Smooth muscle cell of the brain vasculature (primary cell): ENCODE data around the gene FMN1.

Experiments
- DNase-seq: peaks from one replicate; pipeline ENCODE4 v3.0.0-alpha.2; 2012; ENCODE audit warnings: low read depth, low spot score

FMN1 gene

DNA sequence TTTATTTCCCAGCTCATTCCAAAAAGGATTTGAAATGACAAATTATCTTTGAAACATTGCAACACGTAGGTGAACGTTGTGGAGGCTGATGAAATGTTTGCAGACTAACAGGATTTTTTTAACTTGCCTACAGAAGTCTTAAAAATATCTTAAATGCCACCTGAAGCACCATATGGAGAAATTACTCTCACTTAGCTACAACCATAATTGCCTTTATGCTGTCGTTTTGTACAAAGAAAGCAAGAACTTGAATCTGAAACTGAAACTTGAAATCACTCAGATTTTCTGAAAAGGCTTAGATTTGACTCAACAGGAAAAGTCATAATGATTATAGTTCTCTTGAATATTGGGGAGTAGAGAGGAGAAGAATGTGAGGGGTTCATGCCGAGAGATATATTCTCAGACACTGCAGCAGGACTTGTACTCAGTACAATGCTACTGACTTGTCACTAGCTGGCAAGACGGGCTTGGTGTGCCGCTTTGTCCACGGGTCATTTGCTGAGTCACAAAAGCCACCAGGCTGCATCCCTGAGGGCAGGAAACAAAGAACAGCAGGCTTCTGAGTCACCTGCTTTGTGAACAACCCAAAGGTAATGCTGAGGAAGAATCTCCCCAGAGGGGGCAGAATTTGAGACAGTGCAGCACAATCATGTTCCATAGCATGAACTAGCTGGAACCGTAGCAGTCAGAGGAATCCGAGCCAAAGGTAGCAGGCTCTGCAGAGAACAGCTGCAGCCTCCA is 7.1 kb upstream of the FMN1 start:
- no peak for DNase-seq

DNA sequence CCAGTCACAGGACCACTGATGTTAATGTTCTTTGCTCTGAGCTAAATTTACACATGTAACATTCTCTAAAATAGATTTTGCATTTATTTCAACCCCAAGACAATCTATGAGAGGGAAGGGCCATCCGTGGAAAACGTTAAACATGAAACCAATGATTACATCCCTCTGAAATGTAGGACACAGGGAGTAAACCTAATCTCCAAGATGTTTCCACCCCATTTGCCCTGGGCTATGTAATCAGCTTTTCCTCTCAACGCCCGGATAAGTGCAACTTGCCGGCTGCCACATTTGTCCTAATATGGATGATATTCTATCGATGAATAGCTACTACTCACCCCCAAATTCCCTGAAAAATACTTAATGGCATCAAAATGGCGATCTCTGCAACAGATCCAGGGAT is 6.4 kb upstream of the FMN1 start:
- no peak for DNase-seq

DNA sequence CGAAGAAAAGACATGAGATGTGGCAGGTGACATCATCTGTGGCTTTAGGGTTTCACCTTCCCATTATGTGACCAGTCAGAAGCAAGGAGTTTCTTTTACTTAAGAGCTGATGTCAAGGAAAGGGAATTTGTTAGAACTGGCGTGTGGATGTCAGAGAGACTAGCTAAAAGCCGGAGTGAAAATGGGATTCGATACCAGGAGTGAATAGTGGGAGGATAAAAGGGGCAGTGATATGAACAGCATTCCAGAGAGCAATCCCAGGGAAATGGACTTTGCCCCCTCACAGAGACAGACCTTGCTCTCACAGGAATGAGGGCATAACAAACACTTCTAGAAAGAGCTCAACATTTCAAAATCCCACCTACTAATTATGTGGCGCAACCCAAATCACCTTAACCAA is 5.9 kb upstream of the FMN1 start:
- DNase-seq: no peak

DNA sequence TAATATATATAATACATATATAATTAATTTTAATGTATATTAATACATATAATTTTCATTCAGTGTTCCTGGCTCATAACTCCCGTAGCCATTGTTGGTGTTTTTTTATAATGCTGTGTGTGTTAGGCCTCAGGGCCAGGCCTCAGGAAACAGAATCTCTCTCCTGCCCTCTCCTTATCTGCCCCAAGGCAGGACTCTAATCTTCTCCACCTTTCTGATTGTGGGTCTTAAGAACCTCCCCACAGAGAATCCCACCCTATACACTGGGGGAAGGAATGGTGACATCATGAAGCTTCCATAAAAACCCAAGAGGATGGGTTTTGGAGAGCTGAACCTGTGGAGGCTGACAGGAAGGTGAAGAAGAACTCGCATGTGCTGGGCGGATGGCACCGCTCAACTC is 4.0 kb upstream of the FMN1 start:
- no peak for DNase-seq

DNA sequence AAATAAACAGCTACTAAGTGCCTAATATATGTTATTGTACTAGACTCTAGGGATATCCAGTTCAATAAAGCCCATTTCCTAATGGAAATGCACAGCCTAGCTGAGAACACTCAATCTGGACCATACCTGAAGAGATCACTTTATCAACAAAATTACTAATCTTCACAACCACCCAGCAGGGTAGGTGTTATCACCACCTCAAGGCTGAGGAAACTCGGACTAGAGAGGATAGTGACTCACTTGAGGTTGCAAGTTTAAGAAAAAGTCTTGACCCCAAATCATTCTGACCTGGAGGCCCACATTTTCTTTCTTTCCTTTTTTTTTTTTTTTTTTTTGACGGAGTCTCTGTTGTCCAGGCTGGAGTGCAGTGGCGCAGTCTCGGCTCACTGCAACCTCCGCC is 3.1 kb upstream of the FMN1 start:
- DNase-seq: no peak

DNA sequence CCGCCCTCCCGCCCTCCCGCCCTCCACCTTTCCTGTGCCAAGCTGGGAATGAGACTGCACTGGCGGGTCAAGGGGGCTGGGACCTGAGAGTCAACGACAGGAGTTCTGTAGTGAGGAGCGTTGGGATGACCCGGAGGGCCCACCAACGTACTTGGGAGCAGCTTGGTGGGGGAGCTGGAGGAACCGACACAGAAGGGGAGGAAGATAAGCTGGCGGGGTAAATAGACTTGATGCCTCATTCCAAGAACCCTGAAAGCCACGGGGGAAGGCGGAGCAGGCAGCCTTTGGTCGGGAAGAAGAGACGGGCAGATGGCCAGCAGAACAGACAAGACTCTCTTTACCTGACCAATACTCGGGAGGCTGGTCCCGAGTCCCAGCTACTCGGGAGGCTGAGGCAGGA is 277 bp downstream of the FMN1 start:
- no peak for DNase-seq

DNA sequence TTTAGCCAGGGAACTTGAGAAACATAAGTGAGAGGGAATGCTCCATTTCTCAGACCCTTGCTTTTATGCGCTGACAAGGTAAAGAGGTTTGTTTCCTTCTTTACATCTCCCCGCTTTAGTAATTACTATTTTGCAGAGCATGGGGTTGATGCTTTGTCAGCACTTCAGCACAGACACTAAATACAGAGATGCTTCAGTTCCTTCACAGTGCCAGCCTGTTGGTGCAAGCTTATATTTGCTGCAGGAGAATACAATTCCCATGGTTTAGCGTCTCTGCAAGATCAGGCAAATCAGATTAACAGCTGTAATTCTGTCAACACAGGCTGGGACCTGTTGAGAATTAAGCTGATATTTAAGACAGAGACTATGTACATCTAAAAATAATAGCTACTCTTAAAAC is 2.9 kb downstream of the FMN1 start:
- no peak for DNase-seq

DNA sequence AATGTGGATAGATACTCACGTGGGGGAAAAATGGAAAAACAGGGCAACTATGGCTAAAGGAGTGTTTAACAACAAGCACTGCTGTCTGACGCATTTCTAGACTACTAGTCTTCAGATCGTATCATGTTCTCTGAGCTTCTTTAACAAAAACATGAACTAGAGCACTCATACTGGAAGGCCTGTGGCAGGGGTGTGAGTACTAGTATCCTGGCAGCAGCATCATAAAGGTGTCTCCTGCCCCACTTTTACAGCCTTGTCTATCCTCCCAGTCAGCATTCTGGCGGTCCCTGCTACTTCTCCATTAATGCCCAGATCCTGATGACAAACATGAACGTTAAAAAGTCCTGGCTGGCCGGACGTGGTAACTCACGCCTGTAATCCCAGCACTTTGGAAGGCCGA is 4.0 kb downstream of the FMN1 start:
- no peak for DNase-seq

DNA sequence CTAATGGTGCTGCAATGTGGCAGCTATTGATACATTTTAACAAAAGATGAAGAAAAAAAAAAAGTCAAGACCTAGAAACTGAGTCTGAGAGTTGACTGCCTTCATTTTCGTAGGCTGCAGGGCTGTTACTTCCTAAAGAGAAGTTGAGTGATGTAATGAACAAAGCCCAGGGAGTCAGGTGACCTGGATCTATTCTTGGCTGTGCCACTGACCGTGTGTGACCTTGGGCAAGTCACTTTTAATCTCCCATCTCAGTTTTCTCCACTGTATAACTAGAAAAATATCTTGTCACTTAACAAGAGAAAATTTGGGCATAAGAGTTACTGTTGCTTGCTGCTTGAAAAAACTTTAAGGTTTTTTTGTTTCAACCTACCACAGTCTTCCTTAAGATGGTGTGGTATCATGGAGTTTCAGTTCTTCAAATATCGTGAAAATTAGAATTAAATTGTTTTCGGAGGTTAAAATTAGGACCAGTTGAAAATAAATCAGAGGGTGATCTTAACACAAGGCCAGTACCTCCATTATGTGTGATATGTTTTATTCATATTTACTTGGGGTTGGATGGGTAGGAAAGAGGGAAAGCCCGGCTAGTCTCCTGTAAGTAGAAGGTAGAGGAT is 5.8 kb downstream of the FMN1 start:
- DNase-seq: no peak

DNA sequence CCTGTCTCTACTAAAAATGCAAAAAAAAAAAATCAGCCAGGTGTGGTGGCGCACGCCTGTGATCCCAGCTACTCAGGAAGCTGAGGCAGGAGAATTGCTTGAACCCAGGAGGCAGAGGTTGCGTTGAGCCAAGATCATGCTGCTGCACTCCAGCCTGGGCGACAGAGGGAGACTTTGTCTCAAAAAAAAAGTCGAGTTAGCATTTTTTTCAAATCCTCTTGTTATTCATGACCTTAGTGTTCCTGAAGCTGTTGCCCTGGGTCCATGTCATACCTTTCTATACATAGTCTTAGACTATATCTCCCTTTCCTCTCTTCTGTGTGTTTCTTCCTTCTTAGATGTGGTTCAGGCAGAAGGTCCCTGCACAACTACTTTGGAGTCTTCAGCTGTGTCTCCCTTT is 6.4 kb downstream of the FMN1 start:
- no peak for DNase-seq

DNA sequence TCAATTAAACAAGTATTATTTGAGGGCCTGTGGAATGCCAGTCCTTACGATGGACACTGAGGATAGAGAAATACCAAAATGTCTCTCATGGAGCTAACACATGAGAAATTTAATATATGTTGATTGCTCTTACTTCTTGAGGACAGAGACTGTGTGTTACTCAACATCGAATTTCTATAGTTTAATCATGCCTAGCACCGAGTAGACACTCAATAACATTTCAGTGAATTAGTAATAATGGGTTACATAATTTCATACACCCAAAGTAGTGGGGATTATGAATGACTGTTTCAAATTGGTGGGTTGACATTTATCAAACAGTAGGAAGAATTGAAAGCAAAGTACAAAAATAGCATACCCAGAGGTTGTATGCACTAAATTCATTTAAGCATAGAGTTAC is 11.2 kb downstream of the FMN1 start:
- DNase-seq: no peak

DNA sequence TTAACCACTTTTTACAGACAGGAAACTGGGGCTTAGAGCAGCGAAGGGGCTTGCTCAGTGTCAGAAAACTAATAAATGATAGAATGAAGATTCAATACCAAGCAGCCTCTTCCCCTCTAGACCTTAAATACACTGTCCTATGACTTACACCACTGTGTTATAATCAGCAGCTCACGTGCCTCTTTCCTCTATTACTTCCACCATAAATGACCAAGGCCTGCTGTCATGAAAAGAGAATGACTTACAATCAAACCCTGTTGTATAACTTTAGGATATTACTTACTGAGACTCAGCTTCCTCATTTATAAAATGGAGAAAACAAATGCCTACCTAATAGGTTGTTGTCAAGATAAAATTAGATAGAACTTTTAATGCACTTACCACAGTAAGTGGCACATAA is 11.6 kb downstream of the FMN1 start:
- no peak for DNase-seq

DNA sequence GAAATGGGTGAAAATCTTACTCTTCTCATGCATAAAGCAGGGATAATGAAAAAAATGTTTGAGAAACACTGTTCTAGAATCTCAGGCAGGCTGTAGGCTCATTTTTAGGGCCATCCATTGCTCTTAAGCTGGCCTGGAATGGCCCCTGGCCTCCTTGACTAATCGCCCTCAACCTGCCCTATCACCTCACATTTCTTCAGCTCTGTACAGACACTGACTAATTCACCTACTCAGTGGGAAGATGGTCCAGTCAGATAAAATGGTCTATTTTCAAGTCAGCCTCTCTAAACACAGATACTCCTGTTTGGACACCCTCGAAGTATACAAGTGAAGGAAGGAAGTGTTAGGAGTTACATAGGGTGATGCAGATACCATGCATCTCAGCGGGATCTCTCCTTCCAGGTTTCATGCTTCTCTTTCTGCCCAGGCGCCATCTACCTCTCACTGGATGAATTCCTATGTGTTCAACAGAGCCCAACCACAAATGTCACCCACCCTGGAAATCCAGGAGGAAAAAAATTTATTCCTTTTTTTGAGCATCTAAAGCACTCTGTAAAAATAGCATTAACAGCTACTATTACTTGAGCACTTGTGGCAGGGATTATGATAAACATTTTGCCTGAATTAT is 12.1 kb downstream of the FMN1 start:
- DNase-seq: no peak

DNA sequence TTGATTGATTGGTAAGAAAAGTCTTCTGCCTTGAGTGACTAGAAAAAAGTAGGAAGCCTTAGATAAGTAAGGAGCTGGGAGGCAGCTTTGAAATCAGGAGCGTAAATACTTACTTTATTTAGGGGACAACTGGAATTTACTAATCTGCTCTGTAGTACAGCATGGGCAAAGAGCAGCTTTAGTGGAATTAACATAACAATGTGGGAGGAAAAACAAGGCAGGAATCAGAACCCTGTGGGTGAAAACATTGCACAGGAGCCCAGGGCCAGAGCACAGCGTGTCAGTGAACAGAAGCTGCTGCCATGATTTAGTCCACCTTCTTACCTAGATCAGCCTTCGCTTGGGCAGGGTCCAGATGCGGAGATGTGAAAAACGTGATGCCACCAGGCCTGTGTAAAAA is 14.6 kb downstream of the FMN1 start:
- no peak for DNase-seq

DNA sequence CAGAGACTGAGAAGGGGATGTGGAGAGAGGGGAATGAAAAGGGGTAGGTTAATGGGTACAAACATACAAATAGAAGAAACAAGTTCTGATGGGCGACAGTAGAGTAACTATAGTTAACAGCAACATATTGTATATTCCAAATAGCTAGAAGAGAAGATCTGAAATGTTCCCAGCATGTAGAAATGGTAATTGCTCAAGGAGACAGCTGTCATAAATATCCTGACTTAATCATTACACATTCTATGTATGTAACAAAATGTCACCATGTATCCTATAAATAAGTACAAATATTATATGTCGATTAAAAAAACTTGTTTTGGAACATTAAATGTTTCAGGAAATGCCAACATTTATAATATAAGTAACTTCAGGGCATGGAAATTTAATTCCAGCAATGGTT is 23.3 kb downstream of the FMN1 start:
- DNase-seq: no peak

DNA sequence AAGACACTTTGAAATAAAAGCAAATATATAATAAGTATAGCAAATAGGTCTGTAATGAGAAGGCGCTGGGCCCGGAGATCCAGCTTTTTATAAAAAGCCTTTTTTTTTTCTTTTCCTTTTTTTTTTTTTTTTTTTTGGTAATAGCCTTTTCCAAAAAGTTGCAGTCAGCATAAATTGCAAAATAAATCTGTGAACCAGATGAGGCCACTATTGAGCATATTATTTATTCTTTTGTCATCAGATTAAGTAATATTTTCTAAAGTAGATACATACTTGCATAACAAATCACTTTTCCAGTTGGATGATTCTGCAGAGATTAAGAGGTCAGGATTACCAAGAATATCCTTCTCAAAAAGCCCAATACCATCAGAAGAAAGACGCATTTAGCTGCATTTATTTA is 24.9 kb downstream of the FMN1 start:
- no peak for DNase-seq

DNA sequence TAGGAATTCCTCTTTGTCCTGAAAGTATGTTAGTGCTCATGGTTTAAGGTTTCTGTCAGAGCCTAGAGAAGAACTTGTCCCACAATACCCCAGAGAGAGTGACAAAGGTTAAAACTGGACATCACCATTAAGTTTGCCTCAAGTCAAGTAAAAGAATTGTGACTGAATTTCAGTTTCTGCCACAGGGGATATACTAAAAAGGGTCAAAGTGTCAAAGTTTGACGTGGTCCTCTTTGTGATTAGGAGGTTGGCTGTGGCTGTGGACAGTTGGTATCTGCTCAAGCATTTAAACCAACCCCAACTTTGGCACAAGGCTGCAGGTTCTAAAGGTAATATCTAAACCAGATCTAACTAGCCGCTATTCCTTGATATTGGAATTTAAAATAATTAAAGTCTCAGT is 26.1 kb downstream of the FMN1 start:
- no peak for DNase-seq

DNA sequence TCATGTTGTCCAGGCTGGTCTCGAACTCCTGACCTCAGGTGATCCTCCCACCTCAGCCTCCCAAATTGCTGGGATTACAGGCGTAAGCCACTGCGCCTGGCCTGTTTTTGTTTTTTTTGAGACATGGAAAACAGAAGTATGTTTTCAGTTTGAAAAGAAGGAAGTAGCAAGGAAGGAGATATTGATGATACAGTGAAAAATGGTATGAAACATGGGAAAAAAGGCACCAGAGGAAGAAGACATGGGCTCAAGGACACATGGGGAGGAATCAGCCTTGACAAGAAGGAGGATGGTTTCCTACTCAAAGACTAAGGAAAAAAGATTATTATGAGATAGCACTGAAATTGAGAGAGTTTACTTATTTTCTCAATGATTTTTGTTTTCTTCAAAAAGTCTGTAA is 30.7 kb downstream of the FMN1 start:
- DNase-seq: no peak

DNA sequence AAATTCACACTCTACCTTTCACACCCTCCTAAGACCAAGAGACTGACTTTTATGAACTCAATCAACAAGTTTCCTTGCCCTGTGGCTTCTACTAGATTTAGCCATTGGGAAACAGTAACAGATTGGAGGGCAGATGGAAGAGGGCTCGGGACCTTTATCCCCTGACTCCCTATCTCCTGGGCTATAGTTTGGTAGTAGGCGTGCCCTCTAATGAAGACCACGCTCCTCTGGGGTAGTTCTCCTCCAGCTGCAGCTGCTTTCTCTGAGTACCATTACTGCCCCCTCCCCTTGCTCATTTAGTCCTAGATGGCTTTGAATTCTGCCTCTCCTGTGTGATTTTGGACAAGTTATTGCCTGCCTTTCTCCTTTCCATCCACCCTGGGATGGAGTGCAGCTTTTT is 33.3 kb downstream of the FMN1 start:
- DNase-seq: no peak

DNA sequence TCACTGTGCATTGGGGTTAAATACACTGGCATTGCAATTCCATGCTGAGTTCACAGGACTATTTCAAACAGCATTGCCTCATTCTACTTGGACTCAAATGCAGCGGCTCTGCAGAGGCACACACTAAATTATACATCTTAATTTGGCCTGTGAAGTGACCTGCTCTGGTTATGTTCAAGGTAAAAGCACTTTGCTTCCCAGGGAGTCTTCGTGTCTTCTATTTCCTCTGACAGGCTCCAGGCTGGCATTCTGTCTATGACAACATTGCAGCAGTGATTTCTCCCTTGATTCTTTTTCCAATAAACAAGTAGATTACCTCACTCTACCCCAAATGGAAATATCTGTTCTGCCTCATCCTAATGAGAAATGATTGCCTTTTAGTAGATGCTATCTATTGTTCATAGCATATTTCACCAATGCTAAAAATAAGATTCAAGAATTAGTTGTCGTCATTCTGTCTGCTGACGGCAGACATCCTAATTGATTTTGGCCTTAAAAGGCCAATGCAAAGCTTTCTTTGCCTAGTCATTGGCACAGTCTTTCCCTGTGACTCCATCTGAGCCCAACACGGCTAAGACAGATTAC is 33.8 kb downstream of the FMN1 start:
- no peak for DNase-seq

DNA sequence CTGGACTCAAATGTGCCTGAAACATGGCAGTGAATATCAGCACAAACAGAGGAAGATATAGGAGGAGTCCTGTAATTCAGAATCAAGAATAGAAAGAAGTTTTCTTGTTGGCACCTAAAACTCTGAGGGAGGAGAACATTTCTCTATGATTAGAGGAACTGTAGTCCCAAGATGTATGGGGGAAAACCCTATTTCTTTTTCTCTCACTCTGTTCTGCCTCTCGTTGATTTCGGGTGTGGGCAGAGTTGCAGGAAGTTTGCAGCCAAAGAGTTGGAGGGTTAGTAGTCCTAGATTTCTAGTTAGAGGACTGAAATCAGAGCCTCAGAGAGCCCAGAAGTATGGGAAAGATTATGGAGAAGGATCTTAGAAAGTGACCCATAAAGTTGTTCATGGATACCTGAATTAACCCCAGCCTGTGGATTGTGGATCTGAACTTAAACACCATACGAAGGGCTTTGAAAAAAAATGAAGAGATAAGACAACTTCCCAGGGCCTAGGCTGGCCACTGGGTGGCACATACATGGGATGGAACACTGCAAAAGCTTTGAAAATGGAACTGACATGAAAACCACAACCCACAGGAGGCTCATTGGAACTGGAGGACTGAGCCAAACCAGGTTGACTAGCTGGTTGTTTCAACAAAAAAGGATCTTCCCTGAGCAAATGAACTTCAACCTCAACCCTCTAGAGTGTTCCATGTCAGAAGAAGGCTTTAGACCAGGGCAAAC is 34.6 kb downstream of the FMN1 start:
- DNase-seq: no peak

DNA sequence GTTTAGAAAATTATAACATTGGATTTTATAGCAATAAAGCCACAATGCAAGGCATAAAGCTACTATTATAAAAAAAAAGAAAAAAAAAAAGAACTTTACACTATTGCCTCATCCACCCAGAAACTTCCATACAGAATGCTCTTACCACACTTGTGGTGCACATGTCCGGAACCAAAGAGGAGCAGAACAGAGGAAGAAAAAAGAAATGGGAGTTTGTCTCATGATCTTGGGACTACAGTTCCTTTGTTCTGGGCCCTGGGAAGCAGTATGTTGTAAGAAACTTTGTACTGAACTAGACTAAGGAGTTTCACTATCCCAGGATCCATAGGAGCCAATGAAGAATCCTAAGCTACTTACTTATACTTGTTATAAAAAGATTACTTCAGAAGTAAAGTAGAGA is 36.1 kb downstream of the FMN1 start:
- DNase-seq: no peak
